CD14-positive monocyte (primary cell): ENCODE results near the gene SCAF8. TPM values are rescaled to one million over a fixed set of nuclear protein-coding genes. Genes with fewer than 3 reads are reported as not detected.

Source experiments
- DNase-seq, 3 donors: peaks; one replicate each; pipeline ENCODE4 v3.0.0-alpha.2; 2011 to 2022
- H2AFZ ChIP-seq: 2 replicates; pipeline ENCODE4 v1.6.0; 2012; ENCODE audit warnings: mild to moderate bottlenecking, low read depth, low read length, inconsistent platforms; ENCODE audit not compliant: insufficient read depth, poor library complexity, severe bottlenecking
- H3K27ac ChIP-seq, 2 donors: 1 replicate in 1 of 2; 2 replicates in 1 of 2; pipeline ENCODE4 v1.5.1; 2012 to 2013; ENCODE audit warnings: low read length in 2 of 2, control low read depth in 1 of 2, inconsistent platforms in 1 of 2, low read depth in 1 of 2, mild to moderate bottlenecking in 1 of 2
- H3K27me3 ChIP-seq, 2 donors: one replicate each; pipeline versions ENCODE4 v1.6.0 to v1.6.1; 2011 to 2013; ENCODE audit warnings: low read length in 2 of 2; ENCODE audit not compliant: control insufficient read depth in 2 of 2, insufficient read depth in 2 of 2
- H3K36me3 ChIP-seq, 2 donors: replicated peaks in 1 of 2; 1 replicate in 1 of 2; 2 replicates in 1 of 2; pipeline versions ENCODE4 v1.5.1 to v1.6.1; 2012 to 2013; ENCODE audit warnings: low read length in 2 of 2, control low read depth in 1 of 2, inconsistent platforms in 1 of 2, mild to moderate bottlenecking in 1 of 2; ENCODE audit not compliant: insufficient read depth in 2 of 2, control insufficient read depth in 1 of 2
- H3K4me1 ChIP-seq, 2 donors: 1 replicate in 1 of 2; 2 replicates in 1 of 2; pipeline versions ENCODE4 v1.5.1 to v1.6.1; 2012 to 2013; ENCODE audit warnings: low read length in 2 of 2, control low read depth in 1 of 2, inconsistent platforms in 1 of 2, mild to moderate bottlenecking in 1 of 2, moderate library complexity in 1 of 2; ENCODE audit not compliant: insufficient read depth in 2 of 2, control insufficient read depth in 1 of 2
- H3K4me2 ChIP-seq: replicated peaks from 2 replicates; pipeline ENCODE3; 2012; ENCODE audit warnings: low read length, moderate library complexity, mild to moderate bottlenecking; ENCODE audit not compliant: poor library complexity, severe bottlenecking; ENCODE audit errors: extremely low read depth
- H3K4me3 ChIP-seq, 3 experiments: fragments of 200-600 bp in 1 of 3; sonication (generic) in 1 of 3; replicated peaks in 1 of 3; 1 replicate in 2 of 3; 2 replicates in 1 of 3; pipeline ENCODE4 v1.5.1; 2011 to 2013; ENCODE audit warnings: low read length in 3 of 3, mild to moderate bottlenecking in 3 of 3, control low read depth in 2 of 3, low read depth in 2 of 3, inconsistent platforms in 1 of 3, moderate library complexity in 1 of 3
- H3K79me2 ChIP-seq: 2 replicates; pipeline ENCODE4 v1.6.0; 2012; ENCODE audit warnings: mild to moderate bottlenecking, control low read depth, inconsistent platforms, low read length, moderate library complexity; ENCODE audit not compliant: insufficient read depth
- H3K9ac ChIP-seq: 2 replicates; pipeline ENCODE4 v1.6.0; 2017; ENCODE audit warnings: low read length, mild to moderate bottlenecking; ENCODE audit not compliant: insufficient read depth, poor library complexity, severe bottlenecking
- H3K9me3 ChIP-seq, 2 donors: replicated peaks in 1 of 2; 1 replicate in 1 of 2; 2 replicates in 1 of 2; pipeline versions ENCODE4 v1.5.1 to v1.6.1; 2012 to 2013; ENCODE audit warnings: low read length in 2 of 2, control low read depth in 1 of 2; ENCODE audit not compliant: control insufficient read depth in 1 of 2, insufficient read depth in 1 of 2
- H4K20me1 ChIP-seq: 2 replicates; pipeline ENCODE4 v1.6.0; 2012; ENCODE audit warnings: mild to moderate bottlenecking, low read length, control low read depth, moderate library complexity; ENCODE audit not compliant: insufficient read depth
- H3K27ac Mint-ChIP-seq, 7 donors: one replicate each; pipeline ENCODE4 v1.8.0; 2020; ENCODE audit warnings: mild to moderate bottlenecking in 7 of 7, mixed read lengths in 7 of 7, moderate library complexity in 6 of 7, inconsistent platforms in 2 of 7
- H3K27me3 Mint-ChIP-seq, 3 donors: one replicate each; pipeline ENCODE4 v1.8.0; 2021 to 2022; ENCODE audit warnings: low read depth in 3 of 3, mild to moderate bottlenecking in 3 of 3, mixed read lengths in 3 of 3, moderate library complexity in 3 of 3, inconsistent platforms in 1 of 3
- H3K36me3 Mint-ChIP-seq, 2 donors: one replicate each; pipeline ENCODE4 v1.8.0; 2020; ENCODE audit warnings: mixed read lengths in 2 of 2, inconsistent platforms in 1 of 2, mild to moderate bottlenecking in 1 of 2
- H3K4me1 Mint-ChIP-seq: one replicate; pipeline ENCODE4 v1.8.0; 2020; ENCODE audit warnings: mild to moderate bottlenecking, mixed read lengths
- H3K4me3 Mint-ChIP-seq, 2 donors: one replicate each; pipeline ENCODE4 v1.8.0; 2020; ENCODE audit warnings: mild to moderate bottlenecking in 2 of 2, mixed read lengths in 2 of 2, moderate library complexity in 1 of 2
- H3K9me3 Mint-ChIP-seq, 7 donors: one replicate each; pipeline ENCODE4 v1.8.0; 2020 to 2022; ENCODE audit warnings: mixed read lengths in 7 of 7, mild to moderate bottlenecking in 6 of 7, moderate library complexity in 6 of 7, inconsistent platforms in 2 of 7
- WGBS: methylation state at CpG from one replicate; pipeline ENCODE4 v1.1.5; 2013; ENCODE audit warnings: missing lambda C conversion rate; ENCODE audit not compliant: insufficient coverage; 5-methylcytosine and 5-hydroxymethylcytosine counted together
- intact Hi-C, 2 donors: fragments of 100-400 bp; cut with micrococcal nuclease; formaldehyde crosslinking; loops; one replicate each; pipeline versions ENCODE4 v1.15.0 to v1.15.1; 2023
- polyA plus RNA-seq, 3 donors: library from polyadenylated mRNA; depleted of rRNA in 1 of 3; unstranded in 2 of 3; stranded (reverse) in 1 of 3; fragments of 300-500 nt in 2 of 3; fragments of >200 nt in 1 of 3; fragmentation: Illumina TruSeq in 2 of 3; gene quantifications; 1 replicate in 2 of 3; 2 replicates in 1 of 3; pipeline ENCODE4 v1.2.3, GENCODE V29; 2012 to 2021
- TF ChIP-seq, protein P1 (sequence below): fragments of 200-600 bp; IDR thresholded peaks from one replicate; pipeline ENCODE4 v1.8.0; 2022; ENCODE audit warnings: antibody characterized with exemption, mild to moderate bottlenecking

The SCAF8 gene
- polyA plus RNA-seq, 3 donors = 2.8 to 18.5 (median 4.2) TPM

DNA sequence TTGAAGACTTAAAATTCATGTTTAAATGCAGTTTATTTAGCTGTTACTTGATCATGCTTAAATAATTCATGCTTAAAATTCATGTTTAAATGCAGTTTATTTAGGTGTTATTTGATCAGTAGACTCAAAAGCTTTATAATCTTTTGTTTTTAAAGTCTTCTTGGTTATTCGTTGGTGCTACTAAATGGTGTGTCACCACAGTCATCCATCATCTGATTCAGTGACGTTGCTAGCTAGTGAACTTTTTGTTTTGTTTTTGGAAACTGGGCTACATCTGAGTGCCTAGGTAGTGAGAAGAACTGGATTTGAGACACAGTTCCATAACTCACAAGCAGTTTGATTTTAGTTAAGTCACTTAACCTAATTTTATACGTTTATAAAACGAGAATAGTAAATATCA, 20.9 kb downstream of the SCAF8 start:
- H3K4me2 ChIP-seq = no peak overlapping the region
- peaks cover 100% of the 10 kb centered on the region for H3K79me2 ChIP-seq
- no peak overlapping the region for H2AFZ ChIP-seq
- H3K9ac ChIP-seq = no peak overlapping the region
- H3K4me3 ChIP-seq = no peak overlapping the region
- H3K4me3 Mint-ChIP-seq = no peak overlapping the region
- peaks cover 40% of the 10 kb centered on the region for H3K4me1 Mint-ChIP-seq
- H3K36me3 ChIP-seq = peaks cover 0 to 3% of the 10 kb centered on the region in 2 donors
- H3K27me3 Mint-ChIP-seq = no peaks in the 10 kb centered on the region
- H3K27ac ChIP-seq = peak overlapping the region in 1 of 2 donors; percentile 37
- H3K27me3 ChIP-seq = no peaks in the 10 kb centered on the region
- TF ChIP-seq, protein P1, sequence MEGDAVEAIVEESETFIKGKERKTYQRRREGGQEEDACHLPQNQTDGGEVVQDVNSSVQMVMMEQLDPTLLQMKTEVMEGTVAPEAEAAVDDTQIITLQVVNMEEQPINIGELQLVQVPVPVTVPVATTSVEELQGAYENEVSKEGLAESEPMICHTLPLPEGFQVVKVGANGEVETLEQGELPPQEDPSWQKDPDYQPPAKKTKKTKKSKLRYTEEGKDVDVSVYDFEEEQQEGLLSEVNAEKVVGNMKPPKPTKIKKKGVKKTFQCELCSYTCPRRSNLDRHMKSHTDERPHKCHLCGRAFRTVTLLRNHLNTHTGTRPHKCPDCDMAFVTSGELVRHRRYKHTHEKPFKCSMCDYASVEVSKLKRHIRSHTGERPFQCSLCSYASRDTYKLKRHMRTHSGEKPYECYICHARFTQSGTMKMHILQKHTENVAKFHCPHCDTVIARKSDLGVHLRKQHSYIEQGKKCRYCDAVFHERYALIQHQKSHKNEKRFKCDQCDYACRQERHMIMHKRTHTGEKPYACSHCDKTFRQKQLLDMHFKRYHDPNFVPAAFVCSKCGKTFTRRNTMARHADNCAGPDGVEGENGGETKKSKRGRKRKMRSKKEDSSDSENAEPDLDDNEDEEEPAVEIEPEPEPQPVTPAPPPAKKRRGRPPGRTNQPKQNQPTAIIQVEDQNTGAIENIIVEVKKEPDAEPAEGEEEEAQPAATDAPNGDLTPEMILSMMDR = no peak
- peaks cover 5 to 9% of the 10 kb centered on the region in 2 donors for H3K4me1 ChIP-seq
- H3K27ac Mint-ChIP-seq = peak overlapping the region in 3 of 7 donors; percentile 4 to 63 (median 50)
- no CpG with 5 or more reads among the region's 4 CpGs for WGBS
- intact Hi-C loops = no loop called here
- no peaks in the 10 kb centered on the region for H3K9me3 Mint-ChIP-seq
- H4K20me1 ChIP-seq = peaks cover 100% of the 10 kb centered on the region
- DNase-seq = no peak
- H3K9me3 ChIP-seq = no peaks in the 10 kb centered on the region
- H3K36me3 Mint-ChIP-seq = peaks cover 3 to 21% of the 10 kb centered on the region in 2 donors

DNA sequence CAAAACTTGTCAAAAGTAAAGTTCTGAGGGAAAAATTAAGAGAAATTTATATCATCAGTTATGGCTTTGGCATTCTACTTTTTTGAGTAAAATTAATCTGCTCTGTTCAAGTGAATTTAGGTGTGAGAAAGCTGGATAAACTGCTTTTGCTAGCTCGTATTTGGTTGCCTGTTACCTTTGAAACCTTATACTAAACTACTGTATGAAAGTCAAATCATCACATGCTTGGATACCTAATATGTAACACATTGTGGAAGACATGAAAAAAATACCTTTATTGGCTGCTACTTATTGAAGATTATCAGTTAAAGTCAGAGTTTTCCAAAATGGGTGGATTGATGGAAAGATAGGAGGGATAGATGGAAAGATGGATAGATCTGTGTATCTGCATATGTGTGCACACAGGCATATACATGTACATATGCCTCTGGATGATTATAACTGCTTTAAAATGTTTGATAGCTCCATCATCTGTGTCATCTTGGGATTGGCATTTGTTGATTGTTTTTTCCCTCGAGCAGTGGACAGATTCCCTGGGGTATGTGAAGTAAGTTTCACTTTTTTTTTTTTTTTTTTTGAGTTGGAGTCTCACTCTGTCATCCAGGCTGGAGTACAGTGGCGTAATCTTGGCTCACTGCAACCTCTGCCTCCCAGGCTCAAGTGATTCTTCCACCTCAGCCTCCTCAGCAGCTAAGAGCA, 24.3 kb downstream of the SCAF8 start:
- H3K36me3 Mint-ChIP-seq = peaks cover 3 to 11% of the 10 kb centered on the region in 2 donors
- H3K4me1 ChIP-seq = peaks cover 5 to 9% of the 10 kb centered on the region in 2 donors
- intact Hi-C loops = no loop called here
- no peak overlapping the region for H3K4me3 Mint-ChIP-seq
- H3K4me1 Mint-ChIP-seq = peaks cover 26% of the 10 kb centered on the region
- H3K9ac ChIP-seq = no peak overlapping the region
- no CpG with 5 or more reads among the region's 3 CpGs for WGBS
- peak overlapping the region in 2 of 7 donors; percentile 17 to 37 for H3K27ac Mint-ChIP-seq
- no peaks in the 10 kb centered on the region for H3K9me3 Mint-ChIP-seq
- DNase-seq = no peak
- H3K27me3 Mint-ChIP-seq = no peaks in the 10 kb centered on the region
- peaks cover 0 to 4% of the 10 kb centered on the region in 2 donors for H3K36me3 ChIP-seq
- H3K4me2 ChIP-seq = no peak overlapping the region
- no peaks in the 10 kb centered on the region for H3K27me3 ChIP-seq
- H2AFZ ChIP-seq = no peak overlapping the region
- no peak overlapping the region for H3K4me3 ChIP-seq
- peaks cover 100% of the 10 kb centered on the region for H4K20me1 ChIP-seq
- TF ChIP-seq, protein P1 = no peak
- H3K27ac ChIP-seq = peak overlapping the region in 1 of 2 donors; percentile 55
- no peaks in the 10 kb centered on the region for H3K9me3 ChIP-seq
- peaks cover 100% of the 10 kb centered on the region for H3K79me2 ChIP-seq
